UCSD-AML1 (cell line): ENCODE results near the gene BNIP5.
"Not testable (repeated sequence)": the region's sequence is repeated elsewhere in the genome, so short reads cannot be mapped to it uniquely, and the experiment has no call there.

ENCODE experiments used
- DNase-seq: peaks from one replicate; lab custom pipeline; 2025; ENCODE audit not compliant: unreplicated experiment; lab: John Stamatoyannopoulos, UW

The BNIP5 gene

GRCh38 chr6:36345681-36346466, 9.2 kb upstream of the BNIP5 start:
- no peak for DNase-seq

- no peak for DNase-seq
These were observed 6.5 kb upstream of the BNIP5 start for GRCh38 chr6:36343109-36343680.

- peak; percentile 60 for DNase-seq
These were observed 4.1 kb upstream of the BNIP5 start for GRCh38 chr6:36340618-36341454.

GRCh38 chr6:36340306-36340617, 3.6 kb upstream of the BNIP5 start:
- no peak for DNase-seq

- DNase-seq = no peak
These were observed 2.5 kb upstream of the BNIP5 start for GRCh38 chr6:36339146-36339545.

- not testable (repeated sequence) for DNase-seq
These were observed 1.5 kb upstream of the BNIP5 start for GRCh38 chr6:36338223-36338622.

- no peak for DNase-seq
These were observed 1.1 kb upstream of the BNIP5 start for GRCh38 chr6:36337814-36338213.

GRCh38 chr6:36336208-36336710, 429 bp downstream of the BNIP5 start:
- no peak for DNase-seq

GRCh38 chr6:36335465-36336207, 1.1 kb downstream of the BNIP5 start:
- no peak for DNase-seq

GRCh38 chr6:36334832-36335459, 1.7 kb downstream of the BNIP5 start:
- DNase-seq = no peak

GRCh38 chr6:36333931-36334725, 2.6 kb downstream of the BNIP5 start:
- DNase-seq = no peak

GRCh38 chr6:36333171-36333895, 3.4 kb downstream of the BNIP5 start:
- no peak for DNase-seq

GRCh38 chr6:36331381-36331780, 5.3 kb downstream of the BNIP5 start:
- no peak for DNase-seq

- DNase-seq = no peak
These were observed 6.3 kb downstream of the BNIP5 start for GRCh38 chr6:36330366-36330765.

- DNase-seq = no peak
These were observed 6.8 kb downstream of the BNIP5 start for GRCh38 chr6:36329798-36330291.

- DNase-seq = no peak
These were observed 8.1 kb downstream of the BNIP5 start for GRCh38 chr6:36328600-36328999.

GRCh38 chr6:36327919-36328236, 8.8 kb downstream of the BNIP5 start:
- DNase-seq = no peak

GRCh38 chr6:36327226-36327918, 9.3 kb downstream of the BNIP5 start:
- DNase-seq = no peak
